AG08395 (cell line): ENCODE results near the gene CEBPG.

Experiments
- DNase-seq: peaks from one replicate; pipeline ENCODE4 v3.0.0; 2012; ENCODE audit warnings: mixed read lengths, low spot score

Gene CEBPG

GRCh38 chr19:33394723-33395560 lies 21.4 kb downstream of the CEBPG start:
- DNase-seq: no peak

- DNase-seq: peak; percentile 82
Observed at GRCh38 chr19:33395561-33396550, 22.3 kb downstream of the CEBPG start.

- no peak for DNase-seq
Observed at GRCh38 chr19:33396701-33397535, 23.4 kb downstream of the CEBPG start.

GRCh38 chr19:33397536-33398360 lies 24.2 kb downstream of the CEBPG start:
- no peak for DNase-seq

- no peak for DNase-seq
Observed at GRCh38 chr19:33398361-33399060, 25.0 kb downstream of the CEBPG start.

GRCh38 chr19:33399081-33399744 lies 25.7 kb downstream of the CEBPG start:
- DNase-seq: no peak

GRCh38 chr19:33399745-33400681 lies 26.5 kb downstream of the CEBPG start:
- DNase-seq: no peak

- no peak for DNase-seq
Observed at GRCh38 chr19:33400856-33401682, 27.6 kb downstream of the CEBPG start.

- DNase-seq: no peak
Observed at GRCh38 chr19:33401683-33402420, 28.3 kb downstream of the CEBPG start.

- DNase-seq: no peak
Observed at GRCh38 chr19:33402421-33403220, 29.1 kb downstream of the CEBPG start.

GRCh38 chr19:33403221-33403972 lies 29.9 kb downstream of the CEBPG start:
- DNase-seq: no peak

GRCh38 chr19:33403973-33404304 lies 30.4 kb downstream of the CEBPG start:
- no peak for DNase-seq

GRCh38 chr19:33404506-33405253 lies 31.2 kb downstream of the CEBPG start:
- DNase-seq: no peak

GRCh38 chr19:33405254-33405552 lies 31.7 kb downstream of the CEBPG start:
- no peak for DNase-seq
